Keratinocyte (primary cell): ENCODE data around the gene IGFN1. TPM values are rescaled to one million over a fixed set of nuclear protein-coding genes. Genes with fewer than 3 reads are reported as not detected.

ENCODE experiments used
- DNase-seq: peaks from one replicate; pipeline ENCODE4 v3.0.0-alpha.2; 2011; ENCODE audit warnings: low read depth, missing footprints, low spot score
- FAIRE-seq: peaks from 2 replicates; lab custom pipeline; 2011; peaks lifted over from hg19 to GRCh38; lab: Jason Lieb, UNC
- H2AFZ ChIP-seq: 2 replicates; pipeline ENCODE4 v1.6.0; 2012; ENCODE audit warnings: low read length, control low read depth, inconsistent platforms; ENCODE audit not compliant: control insufficient read depth
- H3K27ac ChIP-seq: 2 replicates; pipeline ENCODE4 v1.5.1; 2011; ENCODE audit warnings: low read length; ENCODE audit not compliant: control insufficient read depth, insufficient read depth
- H3K27me3 ChIP-seq: 3 replicates; pipeline ENCODE4 v1.6.0; 2011; ENCODE audit warnings: low read length; ENCODE audit not compliant: control insufficient read depth, insufficient read depth; ENCODE audit errors: extremely low read depth
- H3K36me3 ChIP-seq, 2 experiments: 2 replicates in 1 of 2; 3 replicates in 1 of 2; pipeline ENCODE4 v1.5.1; 2011; ENCODE audit warnings: low read length in 2 of 2, mild to moderate bottlenecking in 1 of 2; ENCODE audit not compliant: control insufficient read depth in 2 of 2, insufficient read depth in 2 of 2; ENCODE audit errors: extremely low read depth in 1 of 2
- H3K4me1 ChIP-seq: 3 replicates; pipeline ENCODE4 v1.5.1; 2011; ENCODE audit warnings: low read length; ENCODE audit not compliant: control insufficient read depth, insufficient read depth; ENCODE audit errors: extremely low read depth
- H3K4me2 ChIP-seq: 3 replicates; pipeline ENCODE4 v1.6.0; 2011; ENCODE audit warnings: low read depth, low read length; ENCODE audit not compliant: control insufficient read depth, insufficient read depth; ENCODE audit errors: extremely low read depth
- H3K4me3 ChIP-seq, 3 experiments: fragments of 200-600 bp in 1 of 3; sonication (generic) in 1 of 3; 2 replicates in 2 of 3; 3 replicates in 1 of 3; pipeline ENCODE4 v1.5.1; 2011 to 2016; ENCODE audit warnings: low read length in 3 of 3, mild to moderate bottlenecking in 3 of 3, control low read depth in 2 of 3, inconsistent platforms in 1 of 3, low read depth in 1 of 3, mixed read lengths in 1 of 3, mixed run types in 1 of 3, moderate library complexity in 1 of 3; ENCODE audit not compliant: control insufficient read depth in 2 of 3, insufficient read depth in 2 of 3; ENCODE audit errors: extremely low read depth in 1 of 3
- H3K79me2 ChIP-seq: 2 replicates; pipeline ENCODE4 v1.6.0; 2012; ENCODE audit warnings: low read length; ENCODE audit not compliant: control insufficient read depth, insufficient read depth
- H3K9ac ChIP-seq: 3 replicates; pipeline ENCODE4 v1.6.0; 2011; ENCODE audit warnings: low read length; ENCODE audit not compliant: control insufficient read depth, insufficient read depth; ENCODE audit errors: extremely low read depth
- H3K9me1 ChIP-seq: 3 replicates; pipeline ENCODE4 v1.6.0; 2011; ENCODE audit warnings: low read length; ENCODE audit not compliant: control insufficient read depth, insufficient read depth; ENCODE audit errors: extremely low read depth
- H3K9me3 ChIP-seq: 2 replicates; pipeline ENCODE4 v1.5.1; 2012; ENCODE audit warnings: low read depth, low read length; ENCODE audit not compliant: control insufficient read depth
- H4K20me1 ChIP-seq: 3 replicates; pipeline ENCODE4 v1.6.0; 2011; ENCODE audit warnings: low read length; ENCODE audit not compliant: control insufficient read depth, insufficient read depth; ENCODE audit errors: extremely low read depth
- CTCF ChIP-seq, 3 experiments: IDR thresholded peaks in 1 of 3; conservative IDR thresholded peaks in 1 of 3; optimal IDR thresholded peaks in 1 of 3; 2 replicates in 2 of 3; 3 replicates in 1 of 3; pipeline versions ENCODE3 to v1.5.1; 2011; ENCODE audit warnings: low read length in 3 of 3, mild to moderate bottlenecking in 3 of 3, moderate library complexity in 2 of 3, control low read depth in 1 of 3, inconsistent platforms in 1 of 3; ENCODE audit not compliant: insufficient read depth in 2 of 3; ENCODE audit errors: extremely low read depth in 1 of 3
- EZH2 ChIP-seq: IDR thresholded peaks from one replicate; pipeline ENCODE4 v1.6.1; 2012; ENCODE audit warnings: inconsistent platforms, mild to moderate bottlenecking, low read length, moderate library complexity
- dilution Hi-C: fragments of 300-500 bp; cut with MboI; formaldehyde crosslinking; loops from one replicate; pipeline ENCODE4 v1.7.0; 2020; ENCODE audit warnings: low sequenced_read_pairs; ENCODE audit not compliant: extremely low pct_ligation_motif_present
- polyA plus RNA-seq, 5 experiments: library from polyadenylated mRNA; depleted of rRNA in 3 of 5; stranded (reverse) in 3 of 5; stranded (forward) in 1 of 5; unstranded in 1 of 5; fragments of >200 nt; gene quantifications; 1 replicate in 1 of 5; 2 replicates in 3 of 5; 3 replicates in 1 of 5; pipeline versions ENCODE4 v1.2.1 to v1.2.3, GENCODE V29; 2011 to 2012; ENCODE audit warnings: missing spikeins in 2 of 5, low read depth in 1 of 5, low replicate concordance in 1 of 5

IGFN1 gene
- polyA plus RNA-seq, 1 donor (not counting 4 experiments of a cell fraction or from before 2014, with no cell fraction given), result not detected

- H3K4me2 ChIP-seq, result no peak overlapping the region
- H3K9ac ChIP-seq, result no peak overlapping the region
- no peaks in the 10 kb centered on the region for H3K9me1 ChIP-seq
- no peaks in the 10 kb centered on the region for H4K20me1 ChIP-seq
- dilution Hi-C loops, result no loop called here
- H3K9me3 ChIP-seq, result no peaks in the 10 kb centered on the region
- H3K4me1 ChIP-seq, result peaks cover 8% of the 10 kb centered on the region
- H3K27me3 ChIP-seq, result peaks cover 8% of the 10 kb centered on the region
- no peaks in the 10 kb centered on the region for H3K36me3 ChIP-seq
- H2AFZ ChIP-seq, result no peak overlapping the region
- DNase-seq (no peak), FAIRE-seq (no peak)
- no peak overlapping the region for H3K27ac ChIP-seq
- TF ChIP-seq CTCF (optimal IDR thresholded peaks at IDR 0.05 in 1 of 3, IDR thresholded peaks at IDR 0.05 in 1 of 3, conservative IDR thresholded peaks at IDR 0.05 in 1 of 3; ENCODE audit: extremely low read depth in 1 of 3, insufficient read depth in 2 of 3, low read length in 3 of 3) (no peak), EZH2 (no peak)
- no peaks in the 10 kb centered on the region for H3K79me2 ChIP-seq
- no peak overlapping the region for H3K4me3 ChIP-seq
Measured at GRCh38 chr1:201198598-201198997, 8.0 kb downstream of the IGFN1 start.

- dilution Hi-C loops, result no loop called here
Measured at GRCh38 chr1:201205036-201205435, 14.4 kb downstream of the IGFN1 start.

More at GRCh38 chr1:201205036-201205435, 14.4 kb downstream of the IGFN1 start:
- Histone ChIP-seq H3K4me1 (no peaks in the 10 kb centered on the region), H4K20me1 (no peaks in the 10 kb centered on the region), H3K9ac (no peak overlapping the region), H3K79me2 (no peaks in the 10 kb centered on the region), H2AFZ (no peak overlapping the region), H3K4me2 (no peak overlapping the region), H3K36me3 (no peaks in the 10 kb centered on the region), H3K4me3 (no peak overlapping the region), H3K9me3 (no peaks in the 10 kb centered on the region), H3K27me3 (peaks cover 33% of the 10 kb centered on the region), H3K9me1 (no peaks in the 10 kb centered on the region), H3K27ac (no peak overlapping the region)
- no peak for DNase-seq
- no peak for FAIRE-seq
- no peak for TF ChIP-seq EZH2
- no peak for TF ChIP-seq CTCF (optimal IDR thresholded peaks at IDR 0.05 in 1 of 3, IDR thresholded peaks at IDR 0.05 in 1 of 3, conservative IDR thresholded peaks at IDR 0.05 in 1 of 3; ENCODE audit: extremely low read depth in 1 of 3, insufficient read depth in 2 of 3, low read length in 3 of 3)
